SK-N-MC (cell line): ENCODE data around the gene GPATCH8.

Experiments
- EZH2 ChIP-seq: fragments of 200-600 bp; sonication (generic); IDR thresholded peaks from one replicate; pipeline ENCODE4 v1.6.1; 2017; ENCODE audit warnings: antibody characterized with exemption
- FOXP2 ChIP-seq: optimal IDR thresholded peaks from 2 replicates; pipeline ENCODE3; 2011; ENCODE audit warnings: mild to moderate bottlenecking, moderate library complexity; ENCODE audit not compliant: insufficient read depth; ENCODE audit errors: extremely low read length, control extremely low read depth
- POLR2AphosphoS5 ChIP-seq: IDR thresholded peaks from 2 replicates; pipeline ENCODE4 v1.6.1; 2012; ENCODE audit warnings: mild to moderate bottlenecking, low read depth, low read length, borderline replicate concordance

DNA sequence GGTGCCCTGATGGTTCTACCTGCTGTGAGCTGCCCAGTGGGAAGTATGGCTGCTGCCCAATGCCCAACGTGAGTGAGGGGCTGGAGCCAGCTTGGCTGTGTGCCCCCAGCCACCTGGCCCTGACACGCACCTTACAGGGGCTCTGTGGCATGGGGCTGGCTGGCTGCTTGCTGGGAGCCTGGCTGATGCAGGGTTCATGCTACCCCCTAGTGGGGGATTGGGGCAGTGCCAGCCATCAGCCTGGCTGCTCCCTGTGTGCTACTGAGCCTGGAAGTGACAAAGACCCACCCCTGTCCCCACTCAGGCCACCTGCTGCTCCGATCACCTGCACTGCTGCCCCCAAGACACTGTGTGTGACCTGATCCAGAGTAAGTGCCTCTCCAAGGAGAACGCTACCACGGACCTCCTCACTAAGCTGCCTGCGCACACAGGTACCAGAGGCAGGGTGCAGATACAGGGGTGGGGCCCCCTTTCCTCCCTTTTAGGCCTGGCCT, 152.4 kb downstream of the GPATCH8 start:
- TF ChIP-seq POLR2AphosphoS5 = no peak
- TF ChIP-seq EZH2 = no peak
- no peak for TF ChIP-seq FOXP2
